Left ventricle myocardium inferior (tissue), 1 donor: ENCODE results near the gene ABCC6. TPM values are rescaled to one million over a fixed set of nuclear protein-coding genes. Genes with fewer than 3 reads are reported as not detected.

ENCODE experiments used
- DNase-seq: peaks from one replicate; pipeline ENCODE4 v3.0.0-alpha.2; 2020
- H3K27ac ChIP-seq: fragments of 200-600 bp; replicated peaks from 2 replicates; pipeline ENCODE4 v1.8.0; 2021
- H3K27me3 ChIP-seq: fragments of 200-600 bp; 2 replicates; pipeline ENCODE4 v1.8.0; 2021; ENCODE audit warnings: low read depth
- H3K36me3 ChIP-seq: fragments of 200-600 bp; 2 replicates; pipeline ENCODE4 v1.8.0; 2021
- H3K4me1 ChIP-seq: fragments of 200-600 bp; 2 replicates; pipeline ENCODE4 v1.8.0; 2021
- H3K4me3 ChIP-seq: fragments of 200-600 bp; 2 replicates; pipeline ENCODE4 v1.8.0; 2021; ENCODE audit warnings: mild to moderate bottlenecking, moderate library complexity
- H3K9me3 ChIP-seq: fragments of 200-600 bp; replicated peaks from 2 replicates; pipeline ENCODE4 v1.8.0; 2021
- intact Hi-C: fragments of 100-400 bp; cut with micrococcal nuclease; formaldehyde crosslinking; loops from one replicate; pipeline ENCODE4 v1.11.0; 2022
- total RNA-seq: library from RNA; stranded (reverse); fragmentation: NEBNext Ultra II Directional; extraction: Animal tissue kit (Norgen Biotek cat#: 25700); gene quantifications from one replicate; pipeline ENCODE4 v1.2.1, GENCODE V29; 2021
- TF ChIP-seq, protein P1 (sequence below): fragments of 200-600 bp; IDR thresholded peaks from 2 replicates; pipeline ENCODE4 v1.8.0; 2021; ENCODE audit warnings: antibody characterized with exemption, mild to moderate bottlenecking, borderline replicate concordance
- donor health status: DM: no; HTN: yes; CAD: no; lungs with severe emphysema.

ABCC6 gene
- total RNA-seq, 1 donor from 2014 or later: 1.2 TPM

GRCh38 chr16:16120382-16121184 lies 102.7 kb downstream of the ABCC6 start:
- Histone ChIP-seq H3K27ac (peak overlapping the region; percentile 54), H3K4me1 (peaks cover 16% of the 10 kb centered on the region)

GRCh38 chr16:16120044-16120381 lies 103.3 kb downstream of the ABCC6 start:
- Histone ChIP-seq H3K27me3 (no peaks in the 10 kb centered on the region), H3K36me3 (peaks cover 74% of the 10 kb centered on the region), H3K27ac (peak overlapping the region; percentile 54), H3K4me1 (peaks cover 16% of the 10 kb centered on the region), H3K4me3 (no peak overlapping the region), H3K9me3 (peaks cover 23% of the 10 kb centered on the region)
- intact Hi-C loops: no loop called here
- TF ChIP-seq, protein P1, sequence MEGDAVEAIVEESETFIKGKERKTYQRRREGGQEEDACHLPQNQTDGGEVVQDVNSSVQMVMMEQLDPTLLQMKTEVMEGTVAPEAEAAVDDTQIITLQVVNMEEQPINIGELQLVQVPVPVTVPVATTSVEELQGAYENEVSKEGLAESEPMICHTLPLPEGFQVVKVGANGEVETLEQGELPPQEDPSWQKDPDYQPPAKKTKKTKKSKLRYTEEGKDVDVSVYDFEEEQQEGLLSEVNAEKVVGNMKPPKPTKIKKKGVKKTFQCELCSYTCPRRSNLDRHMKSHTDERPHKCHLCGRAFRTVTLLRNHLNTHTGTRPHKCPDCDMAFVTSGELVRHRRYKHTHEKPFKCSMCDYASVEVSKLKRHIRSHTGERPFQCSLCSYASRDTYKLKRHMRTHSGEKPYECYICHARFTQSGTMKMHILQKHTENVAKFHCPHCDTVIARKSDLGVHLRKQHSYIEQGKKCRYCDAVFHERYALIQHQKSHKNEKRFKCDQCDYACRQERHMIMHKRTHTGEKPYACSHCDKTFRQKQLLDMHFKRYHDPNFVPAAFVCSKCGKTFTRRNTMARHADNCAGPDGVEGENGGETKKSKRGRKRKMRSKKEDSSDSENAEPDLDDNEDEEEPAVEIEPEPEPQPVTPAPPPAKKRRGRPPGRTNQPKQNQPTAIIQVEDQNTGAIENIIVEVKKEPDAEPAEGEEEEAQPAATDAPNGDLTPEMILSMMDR: no peak
- DNase-seq: no peak

More at GRCh38 chr16:16120382-16121184, 102.7 kb downstream of the ABCC6 start:
- DNase-seq: peak; percentile 64
- Histone ChIP-seq H3K4me3 (no peak overlapping the region), H3K27me3 (no peaks in the 10 kb centered on the region), H3K36me3 (peaks cover 74% of the 10 kb centered on the region), H3K9me3 (peaks cover 29% of the 10 kb centered on the region)
- intact Hi-C loops: no loop called here
- TF ChIP-seq, protein P1: no peak

GRCh38 chr16:16118337-16118736 lies 105.0 kb downstream of the ABCC6 start:
- peaks cover 16% of the 10 kb centered on the region for H3K4me1 ChIP-seq
- H3K4me3 ChIP-seq: no peak overlapping the region
- H3K27me3 ChIP-seq: no peaks in the 10 kb centered on the region
- TF ChIP-seq, protein P1: no peak
- peaks cover 76% of the 10 kb centered on the region for H3K36me3 ChIP-seq
- H3K27ac ChIP-seq: no peak overlapping the region
- no peak for DNase-seq
- H3K9me3 ChIP-seq: peaks cover 16% of the 10 kb centered on the region
- intact Hi-C loops: no loop called here

DNA sequence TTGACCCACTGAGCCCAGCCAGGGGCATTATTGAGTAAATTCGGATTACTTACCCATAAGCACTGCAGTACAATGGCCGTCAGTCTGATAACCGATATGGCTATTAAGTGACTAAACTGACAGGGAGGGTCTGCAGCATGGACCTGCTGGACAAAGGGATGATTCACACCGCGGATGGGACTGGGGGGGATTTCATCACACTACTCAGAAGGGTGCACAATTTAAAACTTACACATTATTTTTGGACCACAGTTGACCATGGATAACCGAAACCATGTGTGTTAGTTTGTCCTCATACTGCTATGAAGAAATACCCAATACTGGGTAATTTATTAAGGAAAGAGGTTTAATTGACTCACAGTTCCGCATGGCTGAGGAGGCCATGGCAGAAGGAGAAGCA lies 106.5 kb downstream of the ABCC6 start:
- no peak overlapping the region for H3K4me3 ChIP-seq
- no peak overlapping the region for H3K27ac ChIP-seq
- intact Hi-C loops: no loop called here

DNA sequence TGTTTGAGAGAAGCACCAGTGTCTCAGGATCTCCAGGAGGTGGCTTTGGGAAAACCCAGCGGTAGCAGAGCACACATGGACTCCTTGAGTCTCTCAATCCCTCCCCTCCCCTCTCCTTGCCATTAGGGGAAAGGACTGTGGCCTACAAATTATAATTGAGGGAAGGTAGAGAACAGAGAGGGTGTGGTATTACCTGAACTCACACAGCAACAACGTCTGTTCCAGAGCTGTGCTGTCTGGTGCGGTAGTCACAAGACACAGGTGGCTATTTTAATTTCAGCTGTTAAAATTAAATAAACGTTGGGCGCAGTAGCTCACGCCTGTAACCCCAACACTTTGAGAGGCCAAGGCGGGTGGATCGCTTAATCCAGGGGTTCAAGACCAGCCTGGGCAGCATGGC lies 110.2 kb downstream of the ABCC6 start:
- no peak overlapping the region for H3K27ac ChIP-seq
- no peak overlapping the region for H3K4me3 ChIP-seq
- H3K27me3 ChIP-seq: no peaks in the 10 kb centered on the region
- intact Hi-C loops: no loop called here
- TF ChIP-seq, protein P1: no peak
- H3K4me1 ChIP-seq: no peaks in the 10 kb centered on the region
- peaks cover 7% of the 10 kb centered on the region for H3K9me3 ChIP-seq
- no peak for DNase-seq
- H3K36me3 ChIP-seq: peaks cover 93% of the 10 kb centered on the region

More for the DNA sequence above, 106.5 kb downstream of the ABCC6 start:
- no peak for DNase-seq
- Histone ChIP-seq H3K4me1 (peaks cover 16% of the 10 kb centered on the region), H3K36me3 (peaks cover 76% of the 10 kb centered on the region), H3K27me3 (no peaks in the 10 kb centered on the region), H3K9me3 (peaks cover 16% of the 10 kb centered on the region)
- TF ChIP-seq, protein P1: no peak
